ENCODE data around the gene GAS7.

DNA sequence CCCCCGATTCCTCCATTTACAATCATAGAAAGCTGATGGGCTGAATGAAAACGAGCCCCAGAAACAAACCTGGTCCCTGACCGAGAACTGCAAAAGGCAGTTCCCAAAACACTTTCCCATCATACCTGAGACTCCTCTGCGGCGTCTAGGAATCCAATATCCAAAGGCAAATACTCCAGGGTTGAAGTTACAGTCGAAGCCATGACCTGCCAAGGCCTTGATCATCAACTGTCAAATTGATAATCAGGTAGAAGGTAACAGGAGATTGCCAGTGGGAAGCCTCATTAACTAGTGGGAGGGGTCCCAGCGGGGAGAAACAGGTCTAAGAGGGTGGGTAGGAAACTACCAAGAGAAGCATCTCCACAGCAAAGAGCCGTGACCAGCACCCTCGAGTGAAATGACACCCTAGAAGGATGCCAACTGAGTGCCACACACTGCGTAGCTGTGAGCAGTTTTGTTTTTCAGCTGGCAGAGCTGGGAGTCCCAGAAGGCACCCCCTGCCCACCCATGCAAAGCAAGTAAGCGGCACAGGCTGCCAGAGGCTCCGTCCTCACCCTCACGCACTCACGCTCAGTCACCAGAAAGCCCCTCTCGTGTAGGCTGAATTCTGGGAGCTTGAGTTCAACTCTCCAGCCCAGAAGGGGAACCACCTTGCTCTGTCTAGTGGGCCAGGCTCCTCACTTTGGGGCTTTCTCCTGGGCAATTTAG is 146.1 kb downstream of the GAS7 start:
- TF ChIP-seq, protein P1, sequence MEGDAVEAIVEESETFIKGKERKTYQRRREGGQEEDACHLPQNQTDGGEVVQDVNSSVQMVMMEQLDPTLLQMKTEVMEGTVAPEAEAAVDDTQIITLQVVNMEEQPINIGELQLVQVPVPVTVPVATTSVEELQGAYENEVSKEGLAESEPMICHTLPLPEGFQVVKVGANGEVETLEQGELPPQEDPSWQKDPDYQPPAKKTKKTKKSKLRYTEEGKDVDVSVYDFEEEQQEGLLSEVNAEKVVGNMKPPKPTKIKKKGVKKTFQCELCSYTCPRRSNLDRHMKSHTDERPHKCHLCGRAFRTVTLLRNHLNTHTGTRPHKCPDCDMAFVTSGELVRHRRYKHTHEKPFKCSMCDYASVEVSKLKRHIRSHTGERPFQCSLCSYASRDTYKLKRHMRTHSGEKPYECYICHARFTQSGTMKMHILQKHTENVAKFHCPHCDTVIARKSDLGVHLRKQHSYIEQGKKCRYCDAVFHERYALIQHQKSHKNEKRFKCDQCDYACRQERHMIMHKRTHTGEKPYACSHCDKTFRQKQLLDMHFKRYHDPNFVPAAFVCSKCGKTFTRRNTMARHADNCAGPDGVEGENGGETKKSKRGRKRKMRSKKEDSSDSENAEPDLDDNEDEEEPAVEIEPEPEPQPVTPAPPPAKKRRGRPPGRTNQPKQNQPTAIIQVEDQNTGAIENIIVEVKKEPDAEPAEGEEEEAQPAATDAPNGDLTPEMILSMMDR (IDR thresholded peaks at IDR 0.05), result no peak
- TF ChIP-seq POLR2A (IDR thresholded peaks at IDR 0.05), result no peak
